Thoracic aorta (tissue), 2 donors: ENCODE results near the gene SPHKAP. TPM values are rescaled to one million over a fixed set of nuclear protein-coding genes. Genes with fewer than 3 reads are reported as not detected.

ENCODE experiments used
- ATAC-seq: fragments of 150-250 bp; one replicate; pipeline ENCODE4 v1.8.0; 2017; ENCODE audit warnings: low read depth; ENCODE audit not compliant: insufficient number of reproducible peaks, low FRiP score
- DNase-seq: peaks from one replicate; pipeline ENCODE4 v3.0.0-alpha.2; 2020; ENCODE audit warnings: low spot score
- H3K27ac ChIP-seq, 2 donors: fragments of 200-600 bp; sonication (generic); 1 replicate in 1 of 2; 2 replicates in 1 of 2; pipeline ENCODE4 v1.5.1; 2016; ENCODE audit warnings: mild to moderate bottlenecking in 2 of 2, moderate library complexity in 2 of 2
- H3K27me3 ChIP-seq: fragments of 200-600 bp; sonication (generic); replicated peaks from 2 replicates; pipeline ENCODE4 v1.6.0; 2016; ENCODE audit warnings: mild to moderate bottlenecking; ENCODE audit not compliant: insufficient read depth
- H3K36me3 ChIP-seq: fragments of 200-600 bp; sonication (generic); one replicate; pipeline ENCODE4 v1.5.1; 2016
- H3K4me1 ChIP-seq, 2 donors: fragments of 200-600 bp; sonication (generic); 1 replicate in 1 of 2; 2 replicates in 1 of 2; pipeline versions ENCODE4 v1.5.1 to v1.6.0; 2016; ENCODE audit warnings: low read depth in 2 of 2, mild to moderate bottlenecking in 1 of 2; ENCODE audit not compliant: control insufficient read depth in 1 of 2
- H3K4me3 ChIP-seq: fragments of 200-600 bp; sonication (generic); 2 replicates; pipeline ENCODE4 v1.5.1; 2016; ENCODE audit warnings: mild to moderate bottlenecking
- H3K9me3 ChIP-seq: fragments of 200-600 bp; sonication (generic); 2 replicates; pipeline ENCODE4 v1.5.1; 2016
- total RNA-seq, 2 donors: library from RNA; depleted of rRNA; stranded (reverse); fragments of >200 nt; gene quantifications; one replicate each; pipeline versions ENCODE4 v1.1.0 to v1.2.3, GENCODE V29; 2016
- TF ChIP-seq, protein P1 (sequence below): fragments of 200-600 bp; sonication (generic); IDR thresholded peaks from one replicate; pipeline ENCODE4 v1.5.1; 2019; ENCODE audit warnings: antibody characterized with exemption

Gene SPHKAP
- total RNA-seq, 2 donors from 2014 or later, result 0.07 to 0.41 TPM

DNA sequence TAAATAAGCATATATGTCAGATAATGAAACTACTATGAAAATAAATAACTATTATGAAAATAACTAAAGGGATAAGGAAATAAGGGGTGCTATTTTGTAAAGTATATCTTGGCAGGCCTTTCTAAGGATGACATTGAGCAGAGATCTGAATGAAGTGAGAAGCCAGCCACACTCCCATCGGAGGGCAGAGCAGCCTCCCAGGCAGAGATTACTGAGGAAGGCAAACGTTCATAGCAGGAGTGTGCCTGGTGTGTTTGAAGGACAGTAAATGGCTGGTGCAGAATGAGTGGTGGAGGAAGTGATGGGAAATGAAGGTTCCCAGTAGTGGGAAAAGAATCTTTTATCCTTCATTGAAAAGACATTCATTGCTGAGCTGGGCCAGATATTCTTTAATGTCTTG is 62.5 kb downstream of the SPHKAP start:
- no peaks in the 10 kb centered on the region for H3K4me1 ChIP-seq
- H3K4me3 ChIP-seq, result no peak overlapping the region
- H3K9me3 ChIP-seq, result no peaks in the 10 kb centered on the region
- TF ChIP-seq, protein P1, sequence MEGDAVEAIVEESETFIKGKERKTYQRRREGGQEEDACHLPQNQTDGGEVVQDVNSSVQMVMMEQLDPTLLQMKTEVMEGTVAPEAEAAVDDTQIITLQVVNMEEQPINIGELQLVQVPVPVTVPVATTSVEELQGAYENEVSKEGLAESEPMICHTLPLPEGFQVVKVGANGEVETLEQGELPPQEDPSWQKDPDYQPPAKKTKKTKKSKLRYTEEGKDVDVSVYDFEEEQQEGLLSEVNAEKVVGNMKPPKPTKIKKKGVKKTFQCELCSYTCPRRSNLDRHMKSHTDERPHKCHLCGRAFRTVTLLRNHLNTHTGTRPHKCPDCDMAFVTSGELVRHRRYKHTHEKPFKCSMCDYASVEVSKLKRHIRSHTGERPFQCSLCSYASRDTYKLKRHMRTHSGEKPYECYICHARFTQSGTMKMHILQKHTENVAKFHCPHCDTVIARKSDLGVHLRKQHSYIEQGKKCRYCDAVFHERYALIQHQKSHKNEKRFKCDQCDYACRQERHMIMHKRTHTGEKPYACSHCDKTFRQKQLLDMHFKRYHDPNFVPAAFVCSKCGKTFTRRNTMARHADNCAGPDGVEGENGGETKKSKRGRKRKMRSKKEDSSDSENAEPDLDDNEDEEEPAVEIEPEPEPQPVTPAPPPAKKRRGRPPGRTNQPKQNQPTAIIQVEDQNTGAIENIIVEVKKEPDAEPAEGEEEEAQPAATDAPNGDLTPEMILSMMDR, result no peak
- no peak overlapping the region for H3K27ac ChIP-seq
- DNase-seq (no peak), ATAC-seq (no peak)
- H3K27me3 ChIP-seq, result no peaks in the 10 kb centered on the region
- no peaks in the 10 kb centered on the region for H3K36me3 ChIP-seq

DNA sequence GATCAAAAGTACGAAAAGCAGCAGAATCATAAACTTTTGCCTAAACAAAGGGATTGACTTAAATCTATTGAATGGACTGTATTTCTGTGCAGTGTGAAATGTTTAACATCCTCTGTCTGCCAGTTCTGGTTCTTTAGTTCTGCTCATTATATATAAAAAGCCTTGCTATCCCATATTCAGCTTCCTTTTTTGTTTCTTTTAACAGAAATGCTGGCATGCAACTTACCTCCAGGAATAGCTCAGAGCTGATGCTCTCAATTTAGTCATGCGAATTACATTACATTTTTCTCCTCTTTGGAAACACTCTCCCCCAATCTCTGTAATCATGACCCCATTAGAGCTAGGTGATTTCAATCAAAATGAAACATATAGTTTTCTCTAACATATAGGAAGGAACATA is 73.6 kb downstream of the SPHKAP start:
- Histone ChIP-seq H3K27me3 (no peaks in the 10 kb centered on the region), H3K27ac (no peak overlapping the region), H3K36me3 (no peaks in the 10 kb centered on the region), H3K4me1 (no peaks in the 10 kb centered on the region), H3K9me3 (no peaks in the 10 kb centered on the region), H3K4me3 (no peak overlapping the region)
- no peak for ATAC-seq
- TF ChIP-seq, protein P1, result no peak
- no peak for DNase-seq

- DNase-seq, result no peak
- H3K27me3 ChIP-seq, result no peaks in the 10 kb centered on the region
- no peak overlapping the region for H3K4me3 ChIP-seq
- H3K4me1 ChIP-seq, result no peaks in the 10 kb centered on the region
- no peak overlapping the region for H3K27ac ChIP-seq
- TF ChIP-seq, protein P1, result no peak
- H3K36me3 ChIP-seq, result no peaks in the 10 kb centered on the region
- ATAC-seq, result no peak
- no peaks in the 10 kb centered on the region for H3K9me3 ChIP-seq
Observed at GRCh38 chr2:228105526-228106250, 75.8 kb downstream of the SPHKAP start.

- H3K27ac ChIP-seq, result no peak overlapping the region
- H3K27me3 ChIP-seq, result no peaks in the 10 kb centered on the region
- H3K4me1 ChIP-seq, result no peaks in the 10 kb centered on the region
- H3K36me3 ChIP-seq, result no peaks in the 10 kb centered on the region
- ATAC-seq (no peak), DNase-seq (no peak)
- TF ChIP-seq, protein P1, result no peak
- no peaks in the 10 kb centered on the region for H3K9me3 ChIP-seq
- no peak overlapping the region for H3K4me3 ChIP-seq
Observed at GRCh38 chr2:228104215-228104614, 77.3 kb downstream of the SPHKAP start.

GRCh38 chr2:228103379-228103778 is 78.1 kb downstream of the SPHKAP start:
- H3K36me3 ChIP-seq, result no peaks in the 10 kb centered on the region
- no peaks in the 10 kb centered on the region for H3K9me3 ChIP-seq
- no peaks in the 10 kb centered on the region for H3K27me3 ChIP-seq
- H3K4me3 ChIP-seq, result no peak overlapping the region
- no peak overlapping the region for H3K27ac ChIP-seq
- TF ChIP-seq, protein P1, result no peak
- H3K4me1 ChIP-seq, result no peaks in the 10 kb centered on the region
- ATAC-seq, result no peak
- no peak for DNase-seq
